Measurements from ENCODE around the gene PGPEP1. TPM values are rescaled to one million over a fixed set of nuclear protein-coding genes. Genes with fewer than 3 reads are reported as not detected.

The PGPEP1 gene
- total RNA-seq, 2 experiments from 2014 or later: 24.4 to 25.9 TPM

DNA sequence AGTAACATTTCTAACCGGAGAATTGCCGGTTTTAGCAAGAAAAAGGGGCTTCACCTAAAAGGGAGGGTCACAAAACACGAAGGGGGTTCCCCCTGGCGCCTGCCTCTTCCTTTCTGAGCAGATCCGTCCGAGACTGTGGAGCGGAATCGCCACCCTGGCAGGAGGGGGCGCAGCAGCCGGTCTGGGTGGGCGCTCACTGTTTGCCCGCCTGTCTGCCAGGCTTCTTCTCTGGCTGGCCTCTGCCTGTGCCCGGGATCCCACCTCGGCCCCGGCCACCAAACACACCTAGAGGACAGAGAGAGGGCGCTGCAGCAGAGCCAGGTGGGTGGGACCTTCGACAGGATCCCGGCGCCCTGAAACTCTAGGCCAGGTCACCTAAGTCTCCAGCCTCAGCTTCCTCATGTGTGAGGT lies 33.1 kb upstream of the PGPEP1 start:
- H3K27ac ChIP-seq (ENCODE audit: low read depth in 1 of 2, low read length in 2 of 2): peak overlapping the region; percentile 53 to 92
- no peaks in the 10 kb centered on the region for H3K9me3 Mint-ChIP-seq
- H3K36me3 ChIP-seq (ENCODE audit: insufficient read depth, low read length): peaks cover 41% of the 10 kb centered on the region
- peak overlapping the region; percentile 13 for H3K4me3 ChIP-seq (ENCODE audit: low read length)
- H3K36me3 Mint-ChIP-seq (ENCODE audit: low read depth): peaks cover 36% of the 10 kb centered on the region
- intact Hi-C loops (cut with DNase I, micrococcal nuclease): no loop called here
- H3K4me1 Mint-ChIP-seq (ENCODE audit: low read depth): peaks cover 47% of the 10 kb centered on the region
- H3K27me3 Mint-ChIP-seq: no peaks in the 10 kb centered on the region
- H3K27me3 ChIP-seq (ENCODE audit: control insufficient read depth in 1 of 2, insufficient read depth in 2 of 2, low read length in 2 of 2): no peaks in the 10 kb centered on the region
- ATAC-seq (ENCODE audit: poor library complexity) (no peak), DNase-seq (peak in 4 of 14 experiments; percentile 31 to 72 (median 64))
- ChIA-PET POLR2A (interaction anchor here (1.1 to 3.4 kb wide), 4 partner anchors 10 to 27 kb away, joined by 9 to 71 read pairs (median 15); partner anchors contain the start of genes JUND and LSM4), CTCF (interaction anchor here (1.4 to 1.5 kb wide), 2 partner anchors 21 to 28 kb away, joined by 5 to 13 read pairs; no protein-coding TSS in a partner anchor)
- H3K4me1 ChIP-seq (ENCODE audit: insufficient read depth, low read length): peaks cover 72% of the 10 kb centered on the region
- TF ChIP-seq, protein P1, sequence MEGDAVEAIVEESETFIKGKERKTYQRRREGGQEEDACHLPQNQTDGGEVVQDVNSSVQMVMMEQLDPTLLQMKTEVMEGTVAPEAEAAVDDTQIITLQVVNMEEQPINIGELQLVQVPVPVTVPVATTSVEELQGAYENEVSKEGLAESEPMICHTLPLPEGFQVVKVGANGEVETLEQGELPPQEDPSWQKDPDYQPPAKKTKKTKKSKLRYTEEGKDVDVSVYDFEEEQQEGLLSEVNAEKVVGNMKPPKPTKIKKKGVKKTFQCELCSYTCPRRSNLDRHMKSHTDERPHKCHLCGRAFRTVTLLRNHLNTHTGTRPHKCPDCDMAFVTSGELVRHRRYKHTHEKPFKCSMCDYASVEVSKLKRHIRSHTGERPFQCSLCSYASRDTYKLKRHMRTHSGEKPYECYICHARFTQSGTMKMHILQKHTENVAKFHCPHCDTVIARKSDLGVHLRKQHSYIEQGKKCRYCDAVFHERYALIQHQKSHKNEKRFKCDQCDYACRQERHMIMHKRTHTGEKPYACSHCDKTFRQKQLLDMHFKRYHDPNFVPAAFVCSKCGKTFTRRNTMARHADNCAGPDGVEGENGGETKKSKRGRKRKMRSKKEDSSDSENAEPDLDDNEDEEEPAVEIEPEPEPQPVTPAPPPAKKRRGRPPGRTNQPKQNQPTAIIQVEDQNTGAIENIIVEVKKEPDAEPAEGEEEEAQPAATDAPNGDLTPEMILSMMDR (IDR thresholded peaks at IDR 0.05): no peak
- H3K4me3 Mint-ChIP-seq: peak overlapping the region; percentile 96
- H3K27ac Mint-ChIP-seq: peak overlapping the region; percentile 98
- H3K9me3 ChIP-seq (ENCODE audit: control insufficient read depth in 1 of 2, insufficient read depth in 1 of 2, low read length in 2 of 2): peaks cover 0 to 6% of the 10 kb centered on the region in 2 experiments

DNA sequence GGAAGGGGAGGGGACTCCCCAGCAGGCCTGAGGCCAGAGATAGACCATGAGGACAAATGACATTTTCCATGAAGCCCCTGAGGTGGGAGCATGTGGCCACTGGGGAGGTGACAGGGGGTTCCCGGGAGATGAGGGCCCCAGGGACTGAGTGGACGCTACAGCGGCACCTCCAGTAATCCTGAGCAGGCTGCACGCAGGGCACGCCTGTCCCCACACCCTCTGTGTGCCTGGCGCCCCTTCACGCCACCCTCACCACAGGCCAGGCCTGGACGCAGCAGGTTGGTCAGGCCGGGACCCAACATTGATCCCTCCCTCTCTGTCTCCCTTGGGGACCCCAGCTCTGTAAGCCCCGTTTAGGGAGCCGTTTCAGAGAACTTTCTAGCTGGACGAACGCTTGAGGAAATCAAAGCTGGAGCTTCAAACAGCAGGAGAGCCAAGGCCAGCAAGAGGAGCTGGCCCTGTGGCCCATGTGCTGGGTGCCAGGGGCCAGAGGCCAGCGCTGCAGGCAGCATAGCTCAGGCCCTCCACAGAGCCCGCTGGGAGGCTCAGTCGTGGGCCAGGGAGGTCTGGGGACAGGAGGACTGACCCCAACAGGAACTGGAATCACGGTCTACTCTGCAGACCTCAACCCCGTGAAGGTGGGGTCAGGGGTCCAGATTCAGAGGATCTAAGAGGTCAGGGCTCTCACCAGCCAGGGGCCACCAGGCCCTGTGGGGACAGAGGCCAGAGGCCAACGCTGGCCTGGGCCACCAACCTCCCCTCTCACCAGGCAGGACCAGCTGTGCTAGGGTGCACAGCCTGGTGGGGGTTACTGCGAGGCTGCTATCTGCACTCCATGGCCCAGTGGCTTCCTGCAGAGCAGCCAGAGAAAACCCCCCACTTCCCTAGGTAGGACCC lies 32.1 kb upstream of the PGPEP1 start:
- H3K27me3 Mint-ChIP-seq: no peaks in the 10 kb centered on the region
- H3K9me3 Mint-ChIP-seq: no peaks in the 10 kb centered on the region
- no peaks in the 10 kb centered on the region for H3K27me3 ChIP-seq (ENCODE audit: control insufficient read depth in 1 of 2, insufficient read depth in 2 of 2, low read length in 2 of 2)
- H3K36me3 Mint-ChIP-seq (ENCODE audit: low read depth): peaks cover 43% of the 10 kb centered on the region
- H3K4me3 ChIP-seq (ENCODE audit: low read length): no peak overlapping the region
- peaks cover 45% of the 10 kb centered on the region for H3K4me1 Mint-ChIP-seq (ENCODE audit: low read depth)
- intact Hi-C loops (cut with DNase I, micrococcal nuclease): no loop called here
- no peak overlapping the region for H3K27ac Mint-ChIP-seq
- H3K4me3 Mint-ChIP-seq: no peak overlapping the region
- H3K36me3 ChIP-seq (ENCODE audit: insufficient read depth, low read length): peaks cover 46% of the 10 kb centered on the region
- DNase-seq (no peak), ATAC-seq (ENCODE audit: poor library complexity) (no peak)
- H3K27ac ChIP-seq (ENCODE audit: low read depth in 1 of 2, low read length in 2 of 2): peak overlapping the region; percentile 53 to 92
- ChIA-PET CTCF (interaction anchor here (0.5 to 1.2 kb wide), 2 partner anchors 15 to 29 kb away, joined by 3 to 10 read pairs; no protein-coding TSS in a partner anchor), POLR2A (interaction anchor here (1.1 to 3.4 kb wide), 5 partner anchors 9 to 28 kb away, joined by 3 to 71 read pairs (median 9); partner anchors contain the start of genes JUND and LSM4)
- peaks cover 0 to 6% of the 10 kb centered on the region in 2 experiments for H3K9me3 ChIP-seq (ENCODE audit: control insufficient read depth in 1 of 2, insufficient read depth in 1 of 2, low read length in 2 of 2)
- TF ChIP-seq, protein P1 (IDR thresholded peaks at IDR 0.05): no peak
- H3K4me1 ChIP-seq (ENCODE audit: insufficient read depth, low read length): peaks cover 63% of the 10 kb centered on the region

GRCh38 chr19:18308948-18309325 lies 31.5 kb upstream of the PGPEP1 start:
- DNase-seq (no peak), ATAC-seq (ENCODE audit: poor library complexity) (no peak)
- H3K4me3 ChIP-seq (ENCODE audit: low read length): no peak overlapping the region
- peaks cover 0 to 6% of the 10 kb centered on the region in 2 experiments for H3K9me3 ChIP-seq (ENCODE audit: control insufficient read depth in 1 of 2, insufficient read depth in 1 of 2, low read length in 2 of 2)
- peaks cover 44% of the 10 kb centered on the region for H3K36me3 Mint-ChIP-seq (ENCODE audit: low read depth)
- POLR2A ChIA-PET: interaction anchor here (1.1 to 3.4 kb wide), 3 partner anchors 14 to 28 kb away, joined by 3 to 71 read pairs (median 5); partner anchors contain the start of genes JUND and LSM4
- TF ChIP-seq, protein P1 (IDR thresholded peaks at IDR 0.05): no peak
- no peak overlapping the region for H3K27ac Mint-ChIP-seq
- intact Hi-C loops (cut with DNase I, micrococcal nuclease): no loop called here
- no peaks in the 10 kb centered on the region for H3K9me3 Mint-ChIP-seq
- peaks cover 38% of the 10 kb centered on the region for H3K4me1 Mint-ChIP-seq (ENCODE audit: low read depth)
- peaks cover 47% of the 10 kb centered on the region for H3K36me3 ChIP-seq (ENCODE audit: insufficient read depth, low read length)
- no peaks in the 10 kb centered on the region for H3K27me3 Mint-ChIP-seq
- no peak overlapping the region for H3K27ac ChIP-seq (ENCODE audit: low read depth in 1 of 2, low read length in 2 of 2)
- peaks cover 57% of the 10 kb centered on the region for H3K4me1 ChIP-seq (ENCODE audit: insufficient read depth, low read length)
- H3K27me3 ChIP-seq (ENCODE audit: control insufficient read depth in 1 of 2, insufficient read depth in 2 of 2, low read length in 2 of 2): no peaks in the 10 kb centered on the region
- CTCF ChIA-PET: interaction anchor here (0.5 to 1.2 kb wide), 2 partner anchors 16 to 30 kb away, joined by 3 to 10 read pairs; no protein-coding TSS in a partner anchor
- H3K4me3 Mint-ChIP-seq: no peak overlapping the region
